ENCODE measurements around the gene NELL2. TPM values are rescaled to one million over a fixed set of nuclear protein-coding genes. Genes with fewer than 3 reads are reported as not detected.

NELL2 gene
- total RNA-seq, 1 donor from 2014 or later = 16.9 TPM

DNA sequence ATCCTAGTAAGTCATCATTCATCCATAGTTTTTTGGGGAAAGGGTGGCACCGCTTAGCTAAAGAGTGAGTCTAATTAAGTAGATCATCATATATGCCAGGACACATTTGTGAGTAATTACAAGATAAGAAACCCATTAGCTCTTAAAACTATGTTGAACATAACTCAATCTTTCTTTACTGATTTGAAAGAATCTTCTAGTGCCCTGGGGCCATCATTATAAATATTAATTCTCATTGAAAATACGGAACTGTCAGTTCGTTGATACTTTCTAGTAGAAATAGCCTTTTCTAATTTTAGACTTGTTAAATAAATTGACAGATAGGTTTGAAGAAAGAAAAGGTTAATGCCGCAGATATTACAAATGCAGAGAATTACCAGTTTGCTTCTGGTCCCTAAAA is 312.6 kb downstream of the NELL2 start:
- H3K36me3 ChIP-seq = no peaks in the 10 kb centered on the region
- no peak for DNase-seq (ENCODE audit: extremely low spot score in 2 of 2)
- no peaks in the 10 kb centered on the region for H3K4me1 ChIP-seq
- intact Hi-C loops (cut with DNase I) = no loop called here
- H3K27me3 ChIP-seq = no peaks in the 10 kb centered on the region
- TF ChIP-seq POLR2AphosphoS5 (IDR thresholded peaks at IDR 0.05; ENCODE audit: insufficient read depth in 1 of 2, low read depth in 1 of 2) (no peak), POLR2A (IDR thresholded peaks at IDR 0.05) (no peak)
- TF ChIP-seq, protein P1, sequence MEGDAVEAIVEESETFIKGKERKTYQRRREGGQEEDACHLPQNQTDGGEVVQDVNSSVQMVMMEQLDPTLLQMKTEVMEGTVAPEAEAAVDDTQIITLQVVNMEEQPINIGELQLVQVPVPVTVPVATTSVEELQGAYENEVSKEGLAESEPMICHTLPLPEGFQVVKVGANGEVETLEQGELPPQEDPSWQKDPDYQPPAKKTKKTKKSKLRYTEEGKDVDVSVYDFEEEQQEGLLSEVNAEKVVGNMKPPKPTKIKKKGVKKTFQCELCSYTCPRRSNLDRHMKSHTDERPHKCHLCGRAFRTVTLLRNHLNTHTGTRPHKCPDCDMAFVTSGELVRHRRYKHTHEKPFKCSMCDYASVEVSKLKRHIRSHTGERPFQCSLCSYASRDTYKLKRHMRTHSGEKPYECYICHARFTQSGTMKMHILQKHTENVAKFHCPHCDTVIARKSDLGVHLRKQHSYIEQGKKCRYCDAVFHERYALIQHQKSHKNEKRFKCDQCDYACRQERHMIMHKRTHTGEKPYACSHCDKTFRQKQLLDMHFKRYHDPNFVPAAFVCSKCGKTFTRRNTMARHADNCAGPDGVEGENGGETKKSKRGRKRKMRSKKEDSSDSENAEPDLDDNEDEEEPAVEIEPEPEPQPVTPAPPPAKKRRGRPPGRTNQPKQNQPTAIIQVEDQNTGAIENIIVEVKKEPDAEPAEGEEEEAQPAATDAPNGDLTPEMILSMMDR (IDR thresholded peaks at IDR 0.05) = no peak
- no peaks in the 10 kb centered on the region for H3K9me3 ChIP-seq
- no peak overlapping the region for H3K27ac ChIP-seq
- no peak overlapping the region for H3K4me3 ChIP-seq

DNA sequence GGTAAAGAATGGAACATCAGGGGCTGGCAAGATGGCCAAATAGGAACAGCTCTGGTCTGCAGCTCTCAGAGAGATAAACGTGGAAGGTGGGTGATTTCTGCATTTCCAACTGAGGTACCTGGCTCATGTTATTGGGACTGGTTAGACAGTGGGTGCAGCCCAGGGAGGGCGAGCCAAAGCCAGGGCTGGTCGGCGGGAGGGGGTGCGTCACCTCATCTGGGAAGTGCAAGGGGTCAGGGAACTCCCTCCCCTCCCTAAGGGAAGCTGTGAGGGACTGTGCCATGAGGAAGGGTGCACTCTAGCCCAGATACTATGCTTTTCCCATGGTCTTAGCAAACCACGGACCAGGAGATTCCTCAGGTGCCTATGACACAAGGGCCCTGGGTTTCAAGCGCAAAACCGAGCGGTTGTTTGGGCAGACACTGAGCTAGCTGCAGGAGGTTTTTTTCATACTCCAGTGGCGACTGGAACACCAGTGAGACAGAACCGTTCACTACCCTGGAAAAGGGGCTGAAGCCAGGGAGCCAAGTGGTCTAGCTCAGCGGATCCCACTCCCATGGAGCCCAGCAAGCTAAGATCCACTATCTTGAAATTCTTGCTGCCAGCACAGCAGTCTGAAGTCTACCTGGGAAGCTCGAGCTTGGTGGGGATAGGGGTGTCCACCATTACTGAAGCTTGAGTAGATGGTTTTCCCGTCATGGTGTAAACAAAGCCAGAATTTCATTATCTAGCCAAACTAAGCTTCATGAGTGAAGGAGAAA is 317.6 kb downstream of the NELL2 start:
- no peak overlapping the region for H3K4me3 ChIP-seq
- no peak for TF ChIP-seq POLR2A (IDR thresholded peaks at IDR 0.05)
- TF ChIP-seq POLR2AphosphoS5 (IDR thresholded peaks at IDR 0.05; ENCODE audit: insufficient read depth in 1 of 2, low read depth in 1 of 2) = no peak
- TF ChIP-seq, protein P1 (IDR thresholded peaks at IDR 0.05) = no peak
- H3K4me1 ChIP-seq = no peaks in the 10 kb centered on the region
- H3K27me3 ChIP-seq = no peaks in the 10 kb centered on the region
- H3K27ac ChIP-seq = no peak overlapping the region
- H3K9me3 ChIP-seq = no peaks in the 10 kb centered on the region
- intact Hi-C loops (cut with DNase I) = no loop called here
- no peaks in the 10 kb centered on the region for H3K36me3 ChIP-seq
- DNase-seq (ENCODE audit: extremely low spot score in 2 of 2) = no peak

DNA sequence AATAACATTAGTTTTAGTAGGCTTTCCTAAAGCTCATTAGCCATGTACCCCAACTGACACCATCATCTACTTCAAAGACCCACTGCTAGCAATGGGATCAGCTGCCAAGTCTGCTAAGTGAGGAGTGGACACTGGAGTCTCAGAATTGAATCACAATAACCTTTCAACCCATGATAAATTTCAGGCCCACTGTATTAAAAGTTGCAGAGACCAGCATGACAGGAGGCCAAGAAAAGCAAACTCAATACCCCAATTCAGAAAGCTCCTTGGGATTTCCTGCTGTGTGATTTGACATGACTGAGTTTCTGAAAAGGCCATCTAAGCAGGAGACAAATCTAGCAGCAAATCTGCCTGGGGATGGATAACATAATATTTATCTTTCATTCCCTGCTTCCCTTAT is 320.7 kb downstream of the NELL2 start:
- Histone ChIP-seq H3K27ac (no peak overlapping the region), H3K9me3 (no peaks in the 10 kb centered on the region), H3K4me3 (no peak overlapping the region), H3K27me3 (no peaks in the 10 kb centered on the region), H3K4me1 (no peaks in the 10 kb centered on the region), H3K36me3 (no peaks in the 10 kb centered on the region)
- DNase-seq (ENCODE audit: extremely low spot score in 2 of 2) = no peak
- TF ChIP-seq POLR2AphosphoS5 (IDR thresholded peaks at IDR 0.05; ENCODE audit: insufficient read depth in 1 of 2, low read depth in 1 of 2) (no peak), POLR2A (IDR thresholded peaks at IDR 0.05) (no peak)
- TF ChIP-seq, protein P1 (IDR thresholded peaks at IDR 0.05) = no peak
- intact Hi-C loops (cut with DNase I) = no loop called here

DNA sequence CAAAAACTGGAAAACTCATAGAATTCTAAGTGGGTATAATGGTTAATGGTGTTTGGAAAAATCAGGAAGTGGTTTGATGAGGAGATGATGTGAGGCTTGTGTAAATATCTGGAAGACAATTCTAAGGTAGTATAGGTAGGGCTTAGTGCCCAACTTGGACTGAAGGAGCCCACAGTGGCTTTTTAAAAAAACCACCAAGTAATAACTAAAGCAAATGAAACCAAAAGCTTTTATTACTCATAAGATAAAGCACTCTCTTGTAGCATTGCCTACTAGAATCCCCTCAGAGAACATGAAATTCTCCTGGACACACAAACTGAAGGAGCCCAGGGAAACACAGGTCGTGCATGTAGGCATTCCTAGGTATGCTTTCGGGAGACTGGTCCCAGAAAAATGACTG is 324.5 kb downstream of the NELL2 start:
- Histone ChIP-seq H3K27me3 (no peaks in the 10 kb centered on the region), H3K36me3 (no peaks in the 10 kb centered on the region), H3K9me3 (no peaks in the 10 kb centered on the region), H3K27ac (no peak overlapping the region), H3K4me3 (no peak overlapping the region), H3K4me1 (no peaks in the 10 kb centered on the region)
- no peak for DNase-seq (ENCODE audit: extremely low spot score in 2 of 2)
- no peak for TF ChIP-seq POLR2A (IDR thresholded peaks at IDR 0.05)
- TF ChIP-seq, protein P1 (IDR thresholded peaks at IDR 0.05) = no peak
- no peak for TF ChIP-seq POLR2AphosphoS5 (IDR thresholded peaks at IDR 0.05; ENCODE audit: insufficient read depth in 1 of 2, low read depth in 1 of 2)
- intact Hi-C loops (cut with DNase I) = no loop called here

DNA sequence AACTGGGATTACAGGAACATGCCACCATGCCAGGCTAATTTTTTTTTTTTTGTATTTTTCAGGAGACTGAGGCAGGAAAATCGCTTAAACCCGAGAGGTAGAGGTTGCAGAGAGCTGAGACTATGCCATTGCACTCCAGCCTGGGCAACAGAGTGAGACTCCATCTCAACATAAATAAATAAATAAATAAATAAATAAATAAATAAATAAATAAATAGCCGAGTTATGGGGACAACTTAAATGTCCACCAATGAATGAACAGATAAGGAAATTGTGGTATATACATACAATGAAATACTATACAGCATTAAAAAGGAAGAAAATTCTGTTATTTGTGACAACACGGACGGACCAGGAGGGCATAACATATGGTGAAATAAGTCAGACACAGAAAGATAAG is 325.7 kb downstream of the NELL2 start:
- Histone ChIP-seq H3K27ac (no peak overlapping the region), H3K27me3 (no peaks in the 10 kb centered on the region), H3K9me3 (no peaks in the 10 kb centered on the region), H3K4me1 (no peaks in the 10 kb centered on the region), H3K36me3 (no peaks in the 10 kb centered on the region), H3K4me3 (no peak overlapping the region)
- TF ChIP-seq, protein P1 (IDR thresholded peaks at IDR 0.05) = no peak
- no peak for TF ChIP-seq POLR2AphosphoS5 (IDR thresholded peaks at IDR 0.05; ENCODE audit: insufficient read depth in 1 of 2, low read depth in 1 of 2)
- no peak for TF ChIP-seq POLR2A (IDR thresholded peaks at IDR 0.05)
- DNase-seq (ENCODE audit: extremely low spot score in 2 of 2) = no peak
- intact Hi-C loops (cut with DNase I) = no loop called here

Measured in vagina (tissue), 2 donors.